GM23338 (cell line): ENCODE measurements around the gene MAP3K15. TPM values are rescaled to one million over a fixed set of nuclear protein-coding genes. Genes with fewer than 3 reads are reported as not detected.

Experiments used
- ATAC-seq: fragments of 200-7000 bp; cut with Tn5 transposase; 3 replicates; pipeline ENCODE4 v1.9.1; 2020
- DNase-seq: peaks from one replicate; pipeline ENCODE4 v3.0.0-alpha.2; 2015; ENCODE audit warnings: low spot score
- H2AFZ ChIP-seq: fragments of 200-600 bp; sonication (generic); 2 replicates; pipeline ENCODE4 v1.8.0; 2016; ENCODE audit warnings: antibody characterized with exemption, mild to moderate bottlenecking, moderate library complexity
- H3F3A ChIP-seq: fragments of 200-600 bp; sonication (generic); replicated peaks from 2 replicates; pipeline ENCODE4 v1.8.0; 2017; ENCODE audit warnings: antibody characterized with exemption, mixed run types, low read depth
- H3K27ac ChIP-seq: fragments of 200-600 bp; sonication (generic); 2 replicates; pipeline ENCODE4 v1.6.1; 2016; ENCODE audit warnings: low read depth
- H3K27me3 ChIP-seq: fragments of 200-600 bp; sonication (generic); 2 replicates; pipeline ENCODE4 v1.8.0; 2016; ENCODE audit warnings: mild to moderate bottlenecking, mixed run types, moderate library complexity; ENCODE audit not compliant: insufficient read depth
- H3K36me3 ChIP-seq: fragments of 200-600 bp; sonication (generic); 2 replicates; pipeline ENCODE4 v1.8.0; 2016; ENCODE audit warnings: mild to moderate bottlenecking; ENCODE audit not compliant: insufficient read depth
- H3K4me1 ChIP-seq: fragments of 200-600 bp; sonication (generic); 2 replicates; pipeline ENCODE4 v1.8.0; 2016; ENCODE audit warnings: mild to moderate bottlenecking, moderate library complexity; ENCODE audit not compliant: insufficient read depth
- H3K4me2 ChIP-seq: fragments of 200-600 bp; sonication (generic); 2 replicates; pipeline ENCODE4 v1.7.1; 2017; ENCODE audit warnings: mixed run types
- H3K4me3 ChIP-seq: fragments of 200-600 bp; sonication (generic); 2 replicates; pipeline ENCODE4 v1.6.1; 2016; ENCODE audit warnings: mixed run types
- H3K79me2 ChIP-seq: fragments of 200-600 bp; sonication (generic); replicated peaks from 2 replicates; pipeline ENCODE4 v1.8.0; 2017; ENCODE audit warnings: mild to moderate bottlenecking; ENCODE audit not compliant: insufficient read depth
- H3K9me2 ChIP-seq: fragments of 200-600 bp; sonication (generic); 2 replicates; pipeline ENCODE4 v1.8.0; 2017; ENCODE audit not compliant: insufficient read depth
- H4K20me1 ChIP-seq: fragments of 200-600 bp; sonication (generic); replicated peaks from 2 replicates; pipeline ENCODE4 v1.8.0; 2017; ENCODE audit warnings: mild to moderate bottlenecking; ENCODE audit not compliant: insufficient read depth
- H3K27ac Mint-ChIP-seq: 2 replicates; pipeline ENCODE4 v1.8.0; 2020; ENCODE audit warnings: inconsistent platforms, mild to moderate bottlenecking, moderate library complexity, mixed read lengths
- H3K27me3 Mint-ChIP-seq: 3 replicates; pipeline ENCODE4 v1.8.0; 2022; ENCODE audit warnings: low read depth, mild to moderate bottlenecking, moderate library complexity, mixed read lengths, inconsistent platforms; ENCODE audit not compliant: insufficient read depth, poor library complexity
- H3K36me3 Mint-ChIP-seq: 3 replicates; pipeline ENCODE4 v1.8.0; 2021; ENCODE audit warnings: low read depth, mild to moderate bottlenecking, inconsistent platforms, moderate library complexity, mixed read lengths
- H3K4me1 Mint-ChIP-seq: 3 replicates; pipeline ENCODE4 v1.8.0; 2020; ENCODE audit warnings: mild to moderate bottlenecking, inconsistent platforms, mixed read lengths
- H3K4me3 Mint-ChIP-seq: 3 replicates; pipeline ENCODE4 v1.8.0; 2021; ENCODE audit warnings: moderate library complexity, mild to moderate bottlenecking, inconsistent platforms, mixed read lengths
- H3K9me3 Mint-ChIP-seq: 3 replicates; pipeline ENCODE4 v1.8.0; 2020; ENCODE audit warnings: moderate library complexity, mild to moderate bottlenecking, inconsistent platforms, mixed read lengths
- CREB1 ChIP-seq: fragments of 250-450 bp; sonication (Bioruptor Pico); IDR thresholded peaks from 2 replicates; pipeline ENCODE4 v1.5.0; 2020; ENCODE audit warnings: low read depth, mild to moderate bottlenecking, moderate library complexity
- ETS1 ChIP-seq: IDR thresholded peaks from 2 replicates; pipeline ENCODE4 v1.6.1; 2016; ENCODE audit warnings: antibody characterized with exemption
- EZH2 ChIP-seq: fragments of 200-600 bp; sonication (generic); IDR thresholded peaks from one replicate; pipeline ENCODE4 v1.8.0; 2017; ENCODE audit warnings: antibody characterized with exemption, mild to moderate bottlenecking, low read depth; ENCODE audit not compliant: unreplicated experiment
- EZH2phosphoT487 ChIP-seq: fragments of 200-600 bp; sonication (generic); IDR thresholded peaks from one replicate; pipeline ENCODE4 v1.8.1; 2018; ENCODE audit warnings: antibody characterized with exemption; ENCODE audit not compliant: unreplicated experiment
- JUNB ChIP-seq: IDR thresholded peaks from one replicate; pipeline ENCODE4 v1.6.1; 2016; ENCODE audit warnings: antibody characterized with exemption; ENCODE audit not compliant: unreplicated experiment
- NANOG ChIP-seq: IDR thresholded peaks from 2 replicates; pipeline ENCODE4 v1.6.1; 2016; ENCODE audit warnings: antibody characterized with exemption, borderline replicate concordance
- POLR2AphosphoS5 ChIP-seq: IDR thresholded peaks from 2 replicates; pipeline ENCODE4 v1.6.1; 2016; ENCODE audit warnings: antibody characterized with exemption, low read depth
- REST ChIP-seq: IDR thresholded peaks from one replicate; pipeline ENCODE4 v1.6.1; 2018; ENCODE audit warnings: antibody characterized with exemption; ENCODE audit not compliant: unreplicated experiment
- STAT1 ChIP-seq: IDR thresholded peaks from one replicate; pipeline ENCODE4 v1.6.1; 2016; ENCODE audit warnings: antibody characterized with exemption; ENCODE audit not compliant: unreplicated experiment
- ZNF114 ChIP-seq: fragments of 250-450 bp; sonication (Bioruptor Pico); IDR thresholded peaks from 2 replicates; pipeline ENCODE4 v1.5.0; 2020; ENCODE audit warnings: mild to moderate bottlenecking, moderate library complexity
- ZNF331 ChIP-seq: fragments of 250-450 bp; sonication (Bioruptor Pico); IDR thresholded peaks from 2 replicates; pipeline ENCODE4 v1.5.0; 2020; ENCODE audit warnings: low read depth, mild to moderate bottlenecking, moderate library complexity
- polyA plus RNA-seq: library from polyadenylated mRNA; unstranded; fragments of >200 nt; fragmentation: Nextera tagmentation; extraction: Ambion mirVana; gene quantifications from 2 replicates; pipeline ENCODE4 v1.2.1, GENCODE V29; 2016
- total RNA-seq: library from RNA; depleted of rRNA; stranded (reverse); fragments of >200 nt; shearing (Covaris generic); gene quantifications from 2 replicates; pipeline ENCODE4 v1.2.3, GENCODE V29; 2014
- TF ChIP-seq, protein P1 (sequence below), 2 experiments: fragments of 200-600 bp in 1 of 2; sonication (generic) in 1 of 2; conservative IDR thresholded peaks; 2 replicates each; pipeline versions ENCODE4 v1.5.1 to v1.6.1; 2016 to 2017; ENCODE audit warnings: antibody characterized with exemption in 2 of 2, low read depth in 2 of 2, mild to moderate bottlenecking in 2 of 2, moderate library complexity in 1 of 2
- TF ChIP-seq, protein P2 (sequence below): fragments of 250-450 bp; sonication (Bioruptor Pico); IDR thresholded peaks from 2 replicates; pipeline ENCODE4 v1.5.0; 2020; ENCODE audit warnings: mild to moderate bottlenecking, moderate library complexity

Gene MAP3K15
- total and polyA plus RNA-seq, 2 experiments from 2014 or later, result 0.40 to 3.1 TPM

- Histone ChIP-seq H3K4me3 (no peak overlapping the region), H3K27me3 (no peaks in the 10 kb centered on the region), H3F3A (no peaks in the 10 kb centered on the region), H3K79me2 (no peaks in the 10 kb centered on the region), H3K4me2 (no peak overlapping the region), H4K20me1 (no peaks in the 10 kb centered on the region), H3K4me1 (no peaks in the 10 kb centered on the region), H3K36me3 (no peaks in the 10 kb centered on the region), H3K9me2 (no peaks in the 10 kb centered on the region), H3K27ac (no peak overlapping the region), H2AFZ (no peak overlapping the region)
- H3K27me3 Mint-ChIP-seq, result peaks cover 5% of the 10 kb centered on the region
- H3K4me3 Mint-ChIP-seq, result no peak overlapping the region
- H3K36me3 Mint-ChIP-seq, result peaks cover 2% of the 10 kb centered on the region; the same call in 2 of the 3 replicates
- DNase-seq, result no peak
- H3K9me3 Mint-ChIP-seq, result no peaks in the 10 kb centered on the region
- H3K4me1 Mint-ChIP-seq, result no peaks in the 10 kb centered on the region; the same call in 2 of the 3 replicates
- ATAC-seq, result no peak
- H3K27ac Mint-ChIP-seq, result no peak overlapping the region; the same call in 1 of the 2 replicates
- TF ChIP-seq EZH2phosphoT487 (no peak), POLR2AphosphoS5 (no peak), EZH2 (no peak), JUNB (no peak), STAT1 (no peak), CREB1 (no peak), ZNF114 (CRISPR knock-in tag) (no peak), REST (no peak), ZNF331 (no peak), ETS1 (no peak), NANOG (no peak)
- TF ChIP-seq, protein P1, sequence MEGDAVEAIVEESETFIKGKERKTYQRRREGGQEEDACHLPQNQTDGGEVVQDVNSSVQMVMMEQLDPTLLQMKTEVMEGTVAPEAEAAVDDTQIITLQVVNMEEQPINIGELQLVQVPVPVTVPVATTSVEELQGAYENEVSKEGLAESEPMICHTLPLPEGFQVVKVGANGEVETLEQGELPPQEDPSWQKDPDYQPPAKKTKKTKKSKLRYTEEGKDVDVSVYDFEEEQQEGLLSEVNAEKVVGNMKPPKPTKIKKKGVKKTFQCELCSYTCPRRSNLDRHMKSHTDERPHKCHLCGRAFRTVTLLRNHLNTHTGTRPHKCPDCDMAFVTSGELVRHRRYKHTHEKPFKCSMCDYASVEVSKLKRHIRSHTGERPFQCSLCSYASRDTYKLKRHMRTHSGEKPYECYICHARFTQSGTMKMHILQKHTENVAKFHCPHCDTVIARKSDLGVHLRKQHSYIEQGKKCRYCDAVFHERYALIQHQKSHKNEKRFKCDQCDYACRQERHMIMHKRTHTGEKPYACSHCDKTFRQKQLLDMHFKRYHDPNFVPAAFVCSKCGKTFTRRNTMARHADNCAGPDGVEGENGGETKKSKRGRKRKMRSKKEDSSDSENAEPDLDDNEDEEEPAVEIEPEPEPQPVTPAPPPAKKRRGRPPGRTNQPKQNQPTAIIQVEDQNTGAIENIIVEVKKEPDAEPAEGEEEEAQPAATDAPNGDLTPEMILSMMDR (conservative IDR thresholded peaks at IDR 0.05; ENCODE audit: low read depth in 2 of 2), result no peak
- TF ChIP-seq, protein P2, sequence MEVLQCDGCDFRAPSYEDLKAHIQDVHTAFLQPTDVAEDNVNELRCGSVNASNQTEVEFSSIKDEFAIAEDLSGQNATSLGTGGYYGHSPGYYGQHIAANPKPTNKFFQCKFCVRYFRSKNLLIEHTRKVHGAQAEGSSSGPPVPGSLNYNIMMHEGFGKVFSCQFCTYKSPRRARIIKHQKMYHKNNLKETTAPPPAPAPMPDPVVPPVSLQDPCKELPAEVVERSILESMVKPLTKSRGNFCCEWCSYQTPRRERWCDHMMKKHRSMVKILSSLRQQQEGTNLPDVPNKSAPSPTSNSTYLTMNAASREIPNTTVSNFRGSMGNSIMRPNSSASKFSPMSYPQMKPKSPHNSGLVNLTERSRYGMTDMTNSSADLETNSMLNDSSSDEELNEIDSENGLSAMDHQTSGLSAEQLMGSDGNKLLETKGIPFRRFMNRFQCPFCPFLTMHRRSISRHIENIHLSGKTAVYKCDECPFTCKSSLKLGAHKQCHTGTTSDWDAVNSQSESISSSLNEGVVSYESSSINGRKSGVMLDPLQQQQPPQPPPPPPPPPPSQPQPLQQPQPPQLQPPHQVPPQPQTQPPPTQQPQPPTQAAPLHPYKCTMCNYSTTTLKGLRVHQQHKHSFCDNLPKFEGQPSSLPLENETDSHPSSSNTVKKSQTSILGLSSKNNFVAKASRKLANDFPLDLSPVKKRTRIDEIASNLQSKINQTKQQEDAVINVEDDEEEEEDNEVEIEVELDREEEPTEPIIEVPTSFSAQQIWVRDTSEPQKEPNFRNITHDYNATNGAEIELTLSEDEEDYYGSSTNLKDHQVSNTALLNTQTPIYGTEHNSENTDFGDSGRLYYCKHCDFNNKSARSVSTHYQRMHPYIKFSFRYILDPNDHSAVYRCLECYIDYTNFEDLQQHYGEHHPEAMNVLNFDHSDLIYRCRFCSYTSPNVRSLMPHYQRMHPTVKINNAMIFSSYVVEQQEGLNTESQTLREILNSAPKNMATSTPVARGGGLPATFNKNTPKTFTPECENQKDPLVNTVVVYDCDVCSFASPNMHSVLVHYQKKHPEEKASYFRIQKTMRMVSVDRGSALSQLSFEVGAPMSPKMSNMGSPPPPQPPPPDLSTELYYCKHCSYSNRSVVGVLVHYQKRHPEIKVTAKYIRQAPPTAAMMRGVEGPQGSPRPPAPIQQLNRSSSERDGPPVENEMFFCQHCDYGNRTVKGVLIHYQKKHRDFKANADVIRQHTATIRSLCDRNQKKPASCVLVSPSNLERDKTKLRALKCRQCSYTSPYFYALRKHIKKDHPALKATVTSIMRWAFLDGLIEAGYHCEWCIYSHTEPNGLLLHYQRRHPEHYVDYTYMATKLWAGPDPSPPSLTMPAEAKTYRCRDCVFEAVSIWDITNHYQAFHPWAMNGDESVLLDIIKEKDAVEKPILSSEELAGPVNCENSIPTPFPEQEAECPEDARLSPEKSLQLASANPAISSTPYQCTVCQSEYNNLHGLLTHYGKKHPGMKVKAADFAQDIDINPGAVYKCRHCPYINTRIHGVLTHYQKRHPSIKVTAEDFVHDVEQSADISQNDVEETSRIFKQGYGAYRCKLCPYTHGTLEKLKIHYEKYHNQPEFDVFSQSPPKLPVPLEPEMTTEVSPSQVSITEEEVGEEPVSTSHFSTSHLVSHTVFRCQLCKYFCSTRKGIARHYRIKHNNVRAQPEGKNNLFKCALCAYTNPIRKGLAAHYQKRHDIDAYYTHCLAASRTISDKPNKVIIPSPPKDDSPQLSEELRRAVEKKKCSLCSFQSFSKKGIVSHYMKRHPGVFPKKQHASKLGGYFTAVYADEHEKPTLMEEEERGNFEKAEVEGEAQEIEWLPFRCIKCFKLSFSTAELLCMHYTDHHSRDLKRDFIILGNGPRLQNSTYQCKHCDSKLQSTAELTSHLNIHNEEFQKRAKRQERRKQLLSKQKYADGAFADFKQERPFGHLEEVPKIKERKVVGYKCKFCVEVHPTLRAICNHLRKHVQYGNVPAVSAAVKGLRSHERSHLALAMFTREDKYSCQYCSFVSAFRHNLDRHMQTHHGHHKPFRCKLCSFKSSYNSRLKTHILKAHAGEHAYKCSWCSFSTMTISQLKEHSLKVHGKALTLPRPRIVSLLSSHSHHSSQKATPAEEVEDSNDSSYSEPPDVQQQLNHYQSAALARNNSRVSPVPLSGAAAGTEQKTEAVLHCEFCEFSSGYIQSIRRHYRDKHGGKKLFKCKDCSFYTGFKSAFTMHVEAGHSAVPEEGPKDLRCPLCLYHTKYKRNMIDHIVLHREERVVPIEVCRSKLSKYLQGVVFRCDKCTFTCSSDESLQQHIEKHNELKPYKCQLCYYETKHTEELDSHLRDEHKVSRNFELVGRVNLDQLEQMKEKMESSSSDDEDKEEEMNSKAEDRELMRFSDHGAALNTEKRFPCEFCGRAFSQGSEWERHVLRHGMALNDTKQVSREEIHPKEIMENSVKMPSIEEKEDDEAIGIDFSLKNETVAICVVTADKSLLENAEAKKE, result no peak
Observed at GRCh38 chrX:19543020-19543715, 27.9 kb upstream of the MAP3K15 start.
